Colonic mucosa (tissue), 4 donors: ENCODE results near the gene MN1. TPM values are rescaled to one million over a fixed set of nuclear protein-coding genes. Genes with fewer than 3 reads are reported as not detected.

Experiments
- DNase-seq: peaks from one replicate; pipeline ENCODE4 v3.0.0-alpha.2; 2020
- H3K27ac ChIP-seq: fragments of 200-600 bp; one replicate; pipeline ENCODE4 v1.8.0; 2021
- H3K27me3 ChIP-seq: fragments of 200-600 bp; one replicate; pipeline ENCODE4 v1.8.0; 2021
- H3K36me3 ChIP-seq: fragments of 200-600 bp; one replicate; pipeline ENCODE4 v1.8.0; 2021
- H3K4me1 ChIP-seq: fragments of 200-600 bp; one replicate; pipeline ENCODE4 v1.8.0; 2021; ENCODE audit warnings: mild to moderate bottlenecking
- H3K4me3 ChIP-seq: fragments of 200-600 bp; one replicate; pipeline ENCODE4 v1.8.0; 2021
- H3K9ac ChIP-seq, 2 donors: one replicate each; pipeline ENCODE4 v1.7.0; 2013; ENCODE audit warnings: control low read depth in 2 of 2, low read depth in 2 of 2, low read length in 2 of 2
- H3K9me3 ChIP-seq: fragments of 200-600 bp; one replicate; pipeline ENCODE4 v1.8.0; 2021
- intact Hi-C: fragments of 100-400 bp; cut with DNase I; formaldehyde crosslinking; loops from one replicate; pipeline ENCODE4 v1.14.1; 2022
- total RNA-seq, 2 donors: library from RNA; stranded (reverse); fragmentation: NEBNext Ultra II Directional in 1 of 2; extraction: Animal tissue kit (Norgen Biotek cat#: 25700) in 1 of 2; gene quantifications; one replicate each; pipeline ENCODE4 v1.2.1, GENCODE V29; 2021
- TF ChIP-seq, protein P1 (sequence below): fragments of 200-600 bp; IDR thresholded peaks from one replicate; pipeline ENCODE4 v1.8.0; 2022; ENCODE audit warnings: antibody characterized with exemption, mild to moderate bottlenecking
- donor health status: healthy.
- donor health status: DM: no; HTN: no; CAD: no.
- donor health status: DM: no; HTN: no; CAD: no.

Gene MN1
- total RNA-seq, 2 donors from 2014 or later, result 0.67 to 1.5 TPM

DNA sequence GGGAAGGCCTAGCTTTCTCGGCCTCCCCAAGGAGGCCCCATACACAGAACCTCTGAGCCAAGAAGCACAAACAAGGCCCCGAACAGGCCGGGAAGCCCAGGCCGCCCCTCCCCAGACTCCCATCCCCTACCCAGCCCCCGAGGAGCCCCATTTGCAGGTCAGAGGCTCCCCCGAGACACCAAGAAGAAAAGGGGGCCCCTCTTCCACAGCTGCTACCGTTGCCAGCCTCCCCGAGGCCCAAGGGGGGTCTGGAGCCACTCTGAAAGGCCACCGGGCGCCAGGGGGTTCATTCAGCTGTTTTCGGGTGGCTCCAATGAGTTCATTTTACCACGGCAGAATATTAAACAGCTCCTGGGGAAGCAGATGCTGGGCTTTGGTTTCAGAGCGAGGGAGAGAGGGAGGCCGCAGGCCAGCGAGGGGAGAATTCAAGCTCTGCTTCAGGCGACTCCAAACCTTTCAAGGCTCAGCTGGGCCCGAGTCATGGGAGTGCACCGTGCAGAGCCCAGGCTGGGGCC lies 28.5 kb downstream of the MN1 start:
- no peaks in the 10 kb centered on the region for H3K27me3 ChIP-seq
- no peak overlapping the region for H3K4me3 ChIP-seq
- no peak overlapping the region for H3K27ac ChIP-seq
- no peak for DNase-seq
- H3K36me3 ChIP-seq, result no peaks in the 10 kb centered on the region
- no peaks in the 10 kb centered on the region for H3K9me3 ChIP-seq
- H3K4me1 ChIP-seq, result no peaks in the 10 kb centered on the region
- no peak overlapping the region for H3K9ac ChIP-seq
- intact Hi-C loops, result loop anchor here (10.0 kb wide), 1 partner anchor 58 kb away; no protein-coding TSS in a partner anchor
- TF ChIP-seq, protein P1, sequence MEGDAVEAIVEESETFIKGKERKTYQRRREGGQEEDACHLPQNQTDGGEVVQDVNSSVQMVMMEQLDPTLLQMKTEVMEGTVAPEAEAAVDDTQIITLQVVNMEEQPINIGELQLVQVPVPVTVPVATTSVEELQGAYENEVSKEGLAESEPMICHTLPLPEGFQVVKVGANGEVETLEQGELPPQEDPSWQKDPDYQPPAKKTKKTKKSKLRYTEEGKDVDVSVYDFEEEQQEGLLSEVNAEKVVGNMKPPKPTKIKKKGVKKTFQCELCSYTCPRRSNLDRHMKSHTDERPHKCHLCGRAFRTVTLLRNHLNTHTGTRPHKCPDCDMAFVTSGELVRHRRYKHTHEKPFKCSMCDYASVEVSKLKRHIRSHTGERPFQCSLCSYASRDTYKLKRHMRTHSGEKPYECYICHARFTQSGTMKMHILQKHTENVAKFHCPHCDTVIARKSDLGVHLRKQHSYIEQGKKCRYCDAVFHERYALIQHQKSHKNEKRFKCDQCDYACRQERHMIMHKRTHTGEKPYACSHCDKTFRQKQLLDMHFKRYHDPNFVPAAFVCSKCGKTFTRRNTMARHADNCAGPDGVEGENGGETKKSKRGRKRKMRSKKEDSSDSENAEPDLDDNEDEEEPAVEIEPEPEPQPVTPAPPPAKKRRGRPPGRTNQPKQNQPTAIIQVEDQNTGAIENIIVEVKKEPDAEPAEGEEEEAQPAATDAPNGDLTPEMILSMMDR, result no peak

DNA sequence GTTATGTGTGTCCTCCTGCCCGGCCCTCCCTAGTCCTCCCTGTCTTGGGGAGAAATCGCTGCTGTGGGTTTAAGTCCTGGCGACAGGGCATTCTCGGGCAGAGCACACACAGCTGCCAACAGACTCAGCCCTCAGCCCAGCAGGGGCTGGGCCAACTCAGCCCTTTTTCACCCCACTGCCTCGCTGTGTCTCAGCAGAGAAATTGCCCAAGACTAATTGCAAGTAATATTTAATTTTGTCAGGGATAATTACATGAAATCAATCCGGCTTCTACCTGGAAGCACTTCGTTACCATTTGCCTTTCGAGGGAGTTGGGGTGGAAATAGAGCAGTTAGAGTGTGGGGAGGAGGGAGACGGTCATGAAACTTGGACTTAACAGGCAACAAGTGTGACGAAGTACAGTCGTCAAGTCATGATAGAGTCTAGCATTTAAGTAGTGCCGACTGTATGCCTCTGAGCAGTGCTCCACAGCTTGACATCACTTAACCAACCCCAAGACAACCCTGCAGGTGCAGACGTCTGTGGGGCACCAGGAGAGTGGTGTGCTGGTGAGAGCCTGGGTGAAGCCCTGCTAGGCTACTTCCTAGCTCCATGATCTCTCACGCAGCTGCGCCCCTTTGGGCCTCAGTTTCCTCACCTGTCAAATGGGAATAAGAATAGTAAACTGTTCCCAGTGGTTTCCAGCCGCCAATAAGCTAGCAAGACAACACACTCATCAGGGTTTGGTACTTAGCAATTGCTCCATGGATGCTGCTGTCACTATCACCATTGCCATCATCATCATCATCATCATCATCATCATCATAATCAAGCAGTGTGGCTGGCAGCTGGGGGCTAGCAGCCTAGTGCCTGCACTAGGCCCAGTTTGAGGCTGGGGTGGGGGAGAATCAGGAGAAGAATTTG lies 29.2 kb downstream of the MN1 start:
- TF ChIP-seq, protein P1, result no peak
- no peak for DNase-seq
- no peaks in the 10 kb centered on the region for H3K27me3 ChIP-seq
- H3K36me3 ChIP-seq, result no peaks in the 10 kb centered on the region
- no peaks in the 10 kb centered on the region for H3K4me1 ChIP-seq
- H3K9me3 ChIP-seq, result no peaks in the 10 kb centered on the region
- intact Hi-C loops, result loop anchor here (10.0 kb wide), 1 partner anchor 58 kb away; no protein-coding TSS in a partner anchor
- no peak overlapping the region for H3K4me3 ChIP-seq
- H3K27ac ChIP-seq, result no peak overlapping the region
- no peak overlapping the region for H3K9ac ChIP-seq

DNA sequence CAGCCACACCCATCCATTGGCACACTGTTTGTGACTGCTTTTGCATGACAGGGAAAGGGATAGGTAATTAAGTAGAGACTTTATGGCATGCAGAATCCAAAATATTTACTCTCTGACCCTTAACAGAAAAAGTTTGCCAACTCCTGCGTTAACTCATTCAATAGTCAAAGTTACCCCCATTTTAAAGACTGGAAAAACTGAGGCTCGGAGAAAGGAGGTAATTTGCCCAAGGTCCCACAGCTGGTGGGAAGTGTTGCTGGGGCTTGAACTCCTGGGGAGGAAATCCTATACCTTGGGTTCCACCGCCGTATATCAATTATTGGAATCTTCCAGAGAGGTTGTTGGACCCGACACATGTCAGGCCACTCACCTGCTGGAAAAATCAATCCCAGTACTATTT lies 29.9 kb downstream of the MN1 start:
- Histone ChIP-seq H3K9me3 (no peaks in the 10 kb centered on the region), H3K4me1 (no peaks in the 10 kb centered on the region), H3K9ac (no peak overlapping the region), H3K36me3 (no peaks in the 10 kb centered on the region), H3K27me3 (no peaks in the 10 kb centered on the region), H3K27ac (no peak overlapping the region), H3K4me3 (no peak overlapping the region)
- intact Hi-C loops, result loop anchor here (10.0 kb wide), 1 partner anchor 57 kb away; no protein-coding TSS in a partner anchor
- DNase-seq, result no peak
- TF ChIP-seq, protein P1, result no peak

DNA sequence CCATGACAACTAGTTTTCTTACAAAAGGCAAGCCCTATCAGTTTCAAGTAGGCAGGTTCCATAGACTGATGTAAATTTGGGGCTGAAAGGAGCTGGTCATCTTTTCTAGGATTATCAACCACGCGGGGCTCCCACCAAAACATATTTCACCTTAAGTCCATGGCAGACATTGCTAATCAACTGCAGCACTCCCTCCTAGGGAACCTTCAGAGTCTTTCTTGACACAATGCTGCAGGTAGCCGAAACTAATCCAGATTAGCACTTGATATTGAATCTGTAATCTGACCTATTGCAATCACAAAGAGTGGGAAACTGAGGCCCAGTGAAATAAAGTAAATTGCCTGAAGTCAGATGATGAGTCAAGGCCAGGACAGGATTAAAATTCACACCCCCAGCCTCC lies 32.5 kb downstream of the MN1 start:
- DNase-seq, result no peak

DNA sequence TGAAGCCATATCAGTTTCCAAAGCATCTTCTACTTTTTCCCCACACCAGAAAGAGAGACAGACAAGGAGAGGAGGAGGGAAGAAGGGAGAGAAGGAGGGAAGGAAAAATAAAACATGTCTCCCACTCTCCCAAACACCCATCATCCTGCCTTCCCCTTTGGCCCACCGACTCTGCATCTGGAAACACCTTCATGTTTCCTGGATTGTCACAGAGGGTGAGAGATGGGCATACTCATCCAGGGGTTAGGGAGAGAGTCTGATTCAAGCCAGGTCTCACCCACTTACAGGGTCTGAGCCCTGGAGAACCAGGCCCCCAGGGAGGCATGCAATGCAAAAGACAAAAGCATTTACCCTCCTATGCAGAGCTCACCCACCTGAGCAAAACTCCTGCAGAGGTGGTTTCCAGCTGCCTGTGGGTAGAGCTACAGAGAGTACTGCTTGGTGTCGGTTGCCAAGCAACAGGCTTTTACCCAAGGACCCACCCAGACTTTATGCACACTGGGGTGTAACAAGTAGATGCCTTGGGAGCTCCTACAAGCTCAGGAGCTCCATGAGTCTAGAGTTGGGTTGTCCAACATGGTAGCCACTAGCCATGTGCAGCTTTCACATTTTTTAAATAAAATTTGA lies 33.4 kb downstream of the MN1 start:
- TF ChIP-seq, protein P1, result no peak
- intact Hi-C loops, result no loop called here
- H3K9ac ChIP-seq, result no peak overlapping the region
- no peaks in the 10 kb centered on the region for H3K27me3 ChIP-seq
- no peaks in the 10 kb centered on the region for H3K4me1 ChIP-seq
- H3K4me3 ChIP-seq, result no peak overlapping the region
- no peaks in the 10 kb centered on the region for H3K9me3 ChIP-seq
- H3K27ac ChIP-seq, result no peak overlapping the region
- DNase-seq, result no peak
- no peaks in the 10 kb centered on the region for H3K36me3 ChIP-seq

More for the DNA sequence above, 32.5 kb downstream of the MN1 start:
- H3K4me1 ChIP-seq, result no peaks in the 10 kb centered on the region
- H3K9me3 ChIP-seq, result no peaks in the 10 kb centered on the region
- intact Hi-C loops, result no loop called here
- TF ChIP-seq, protein P1, result no peak
- H3K27ac ChIP-seq, result no peak overlapping the region
- H3K4me3 ChIP-seq, result no peak overlapping the region
- H3K27me3 ChIP-seq, result no peaks in the 10 kb centered on the region
- no peaks in the 10 kb centered on the region for H3K36me3 ChIP-seq
- H3K9ac ChIP-seq, result no peak overlapping the region
